GM10266 (cell line): Measurements from ENCODE around the gene PALD1.

ENCODE experiments used
- DNase-seq: peaks from one replicate; pipeline ENCODE4 v3.0.0; 2012; ENCODE audit errors: extremely low spot score
- CTCF ChIP-seq: IDR thresholded peaks from 2 replicates; pipeline ENCODE4 v1.5.1; 2012; ENCODE audit warnings: mild to moderate bottlenecking, low read depth; ENCODE audit not compliant: control insufficient read depth, insufficient read depth; ENCODE audit errors: missing control alignments

PALD1 gene

GRCh38 chr10:70435241-70436085 lies 43.1 kb upstream of the PALD1 start:
- no peak for DNase-seq
- no peak for TF ChIP-seq CTCF

GRCh38 chr10:70437721-70438120 lies 40.8 kb upstream of the PALD1 start:
- no peak for TF ChIP-seq CTCF
- DNase-seq = no peak

GRCh38 chr10:70440296-70441160 lies 38.0 kb upstream of the PALD1 start:
- TF ChIP-seq CTCF = no peak
- DNase-seq = peak; percentile 38

GRCh38 chr10:70441161-70441894 lies 37.2 kb upstream of the PALD1 start, which contains the start of gene NODAL:
NODAL (minus strand) TSS chr10:70441681; CDS start chr10:70441667, 14 bp downstream.
- TF ChIP-seq CTCF = no peak
- DNase-seq = peak; percentile 24

GRCh38 chr10:70441895-70442309 lies 36.7 kb upstream of the PALD1 start:
- DNase-seq = peak; percentile 25
- no peak for TF ChIP-seq CTCF

GRCh38 chr10:70442332-70442988 lies 36.1 kb upstream of the PALD1 start:
- DNase-seq = peak; percentile 8

More at GRCh38 chr10:70442332-70442988, 36.1 kb upstream of the PALD1 start:
- no peak for TF ChIP-seq CTCF
